GM18861 (cell line): ENCODE measurements around the gene LAMC3.

ENCODE experiments used
- ATAC-seq: cut with Tn5 transposase; IDR thresholded peaks from one replicate; pipeline ENCODE4 v1.9.1; 2021; ENCODE audit not compliant: unreplicated experiment

LAMC3 gene

GRCh38 chr9:131068076-131068816 is 59.3 kb downstream of the LAMC3 start:
- no peak for ATAC-seq

DNA sequence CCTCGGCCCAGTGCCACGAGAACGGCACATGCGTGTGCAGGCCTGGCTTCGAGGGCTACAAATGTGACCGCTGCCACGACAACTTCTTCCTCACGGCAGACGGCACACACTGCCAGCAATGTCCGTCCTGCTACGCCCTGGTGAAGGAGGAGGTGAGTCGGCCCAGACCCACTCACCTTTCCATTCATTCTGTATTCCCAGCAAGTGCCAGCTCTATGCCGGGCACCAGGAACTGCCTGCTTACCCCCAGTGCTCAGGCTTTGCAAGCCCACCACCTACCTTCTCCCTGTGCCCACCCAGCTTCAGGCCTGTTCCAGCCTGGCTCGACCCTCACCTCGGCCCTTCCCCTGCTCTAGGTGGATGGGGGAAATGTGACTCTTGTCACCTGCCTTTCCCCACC is 60.7 kb downstream of the LAMC3 start:
- no peak for ATAC-seq

DNA sequence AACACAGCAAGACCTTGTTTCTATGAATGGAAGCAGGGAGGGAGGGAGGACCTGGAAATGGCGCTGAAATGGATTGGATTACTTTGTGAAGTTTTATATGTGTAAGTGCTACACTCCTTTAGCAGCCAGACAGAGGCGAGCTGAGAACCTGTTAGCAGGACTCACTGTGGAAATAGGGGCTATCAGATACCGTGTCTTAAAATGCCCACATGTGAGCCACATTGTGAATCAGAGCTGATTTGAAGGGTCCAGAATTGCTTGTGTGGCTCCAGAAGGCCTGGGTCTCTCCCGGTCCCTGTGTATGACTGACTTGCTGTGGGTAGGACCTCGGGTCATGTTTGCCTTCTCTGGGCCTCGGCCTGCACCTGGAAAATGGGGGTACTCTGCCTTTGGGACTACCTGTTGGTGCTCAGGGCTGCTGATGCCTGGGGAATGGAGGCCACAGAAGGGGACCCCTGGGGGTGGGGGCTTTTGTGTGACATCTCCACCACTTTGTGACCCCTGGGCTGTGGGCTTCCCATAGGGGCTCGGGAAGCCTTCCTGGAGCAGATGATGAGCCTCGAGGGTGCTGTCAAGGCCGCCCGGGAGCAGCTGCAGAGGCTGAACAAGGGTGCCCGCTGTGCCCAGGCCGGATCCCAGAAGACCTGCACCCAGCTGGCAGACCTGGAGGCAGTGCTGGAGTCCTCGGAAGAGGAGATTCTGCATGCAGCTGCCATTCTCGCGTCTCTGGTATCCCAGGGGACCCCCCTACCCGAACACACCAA is 63.3 kb downstream of the LAMC3 start:
- no peak for ATAC-seq

- ATAC-seq, result no peak
Measured at GRCh38 chr9:131072871-131073237, 63.9 kb downstream of the LAMC3 start.

DNA sequence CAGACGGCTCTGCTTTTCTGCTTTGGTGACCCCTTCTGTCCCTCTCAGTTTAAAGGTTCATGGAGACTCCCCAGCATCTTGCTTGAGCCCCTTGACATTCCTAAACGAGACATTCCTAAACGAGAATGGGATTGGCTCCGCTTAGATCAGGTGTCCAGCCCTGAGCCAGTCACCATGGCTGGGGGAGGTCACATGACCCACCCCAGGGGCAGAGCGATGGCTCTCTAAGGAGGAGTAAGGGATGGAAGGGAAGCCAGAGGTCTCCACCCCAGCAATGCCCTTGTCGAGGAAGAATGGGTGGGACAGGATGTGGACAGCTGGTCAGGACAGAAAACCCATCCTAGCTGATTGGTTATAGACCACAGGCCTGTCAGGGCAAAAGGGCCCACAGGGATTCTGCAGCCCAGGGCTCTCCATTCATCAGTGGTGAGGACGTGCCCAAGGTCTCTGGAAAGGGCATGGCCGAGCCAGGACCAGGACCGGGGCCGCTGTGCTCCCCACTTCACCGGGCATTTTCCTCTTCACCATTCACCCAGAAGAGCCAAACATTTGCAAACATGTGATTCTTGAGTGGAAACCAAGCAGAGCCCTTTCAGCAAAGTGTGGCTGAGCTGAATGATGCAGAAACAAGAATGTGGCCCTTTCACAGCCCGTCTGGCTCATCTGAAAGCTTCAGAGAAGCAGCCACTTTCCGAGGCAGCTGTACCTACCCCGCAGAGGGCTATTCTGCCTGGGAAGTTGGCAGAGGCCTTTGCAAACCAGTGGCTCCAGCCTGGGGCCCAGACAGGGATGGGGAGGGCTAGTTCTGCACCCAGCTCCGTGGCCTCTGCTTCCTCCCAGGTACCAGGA is 67.6 kb downstream of the LAMC3 start:
- no peak for ATAC-seq

GRCh38 chr9:131078427-131079366 is 69.7 kb downstream of the LAMC3 start:
- ATAC-seq, result no peak

- ATAC-seq, result no peak
Measured at GRCh38 chr9:131080589-131080988, 71.6 kb downstream of the LAMC3 start.

GRCh38 chr9:131081868-131082267 is 72.9 kb downstream of the LAMC3 start:
- no peak for ATAC-seq

- ATAC-seq, result no peak
Measured at GRCh38 chr9:131082774-131083512, 74.0 kb downstream of the LAMC3 start.

GRCh38 chr9:131084661-131085369 is 75.8 kb downstream of the LAMC3 start:
- ATAC-seq, result no peak

DNA sequence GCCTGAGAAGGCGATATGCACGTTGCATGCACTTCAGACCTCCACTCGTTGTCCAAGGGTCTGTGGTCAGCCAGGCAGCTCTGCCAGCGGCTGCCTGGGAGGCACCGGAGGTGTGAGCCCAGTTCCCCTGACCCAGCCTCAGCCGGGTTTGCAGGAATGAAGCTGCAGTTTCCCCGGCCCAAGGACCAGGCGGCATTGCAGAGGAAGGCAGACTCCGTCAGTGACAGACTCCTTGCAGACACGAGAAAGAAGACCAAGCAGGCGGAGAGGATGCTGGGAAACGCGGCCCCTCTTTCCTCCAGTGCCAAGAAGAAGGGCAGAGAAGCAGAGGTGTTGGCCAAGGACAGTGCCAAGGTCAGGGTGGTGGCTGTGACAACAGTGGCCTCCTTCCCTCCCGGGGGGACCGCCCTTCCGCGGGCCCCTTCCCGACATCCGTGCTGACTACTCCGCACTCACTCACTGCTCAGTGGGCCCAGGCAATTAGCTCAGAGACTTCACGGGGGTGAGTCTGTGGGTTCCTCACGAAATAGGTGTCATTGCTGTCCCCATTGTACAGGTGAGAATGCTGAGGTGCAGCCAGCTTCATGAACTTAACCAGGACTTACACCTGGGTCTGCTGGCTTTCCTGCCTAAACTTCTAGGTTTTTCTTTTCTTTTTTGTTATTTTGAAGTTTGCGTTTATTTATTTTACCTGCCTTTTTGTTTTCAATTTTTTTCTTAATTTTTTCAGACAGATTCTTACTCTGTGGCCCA is 76.6 kb downstream of the LAMC3 start:
- no peak for ATAC-seq

GRCh38 chr9:131087354-131087893 is 78.5 kb downstream of the LAMC3 start:
- no peak for ATAC-seq

GRCh38 chr9:131090025-131090787 is 81.2 kb downstream of the LAMC3 start:
- no peak for ATAC-seq

DNA sequence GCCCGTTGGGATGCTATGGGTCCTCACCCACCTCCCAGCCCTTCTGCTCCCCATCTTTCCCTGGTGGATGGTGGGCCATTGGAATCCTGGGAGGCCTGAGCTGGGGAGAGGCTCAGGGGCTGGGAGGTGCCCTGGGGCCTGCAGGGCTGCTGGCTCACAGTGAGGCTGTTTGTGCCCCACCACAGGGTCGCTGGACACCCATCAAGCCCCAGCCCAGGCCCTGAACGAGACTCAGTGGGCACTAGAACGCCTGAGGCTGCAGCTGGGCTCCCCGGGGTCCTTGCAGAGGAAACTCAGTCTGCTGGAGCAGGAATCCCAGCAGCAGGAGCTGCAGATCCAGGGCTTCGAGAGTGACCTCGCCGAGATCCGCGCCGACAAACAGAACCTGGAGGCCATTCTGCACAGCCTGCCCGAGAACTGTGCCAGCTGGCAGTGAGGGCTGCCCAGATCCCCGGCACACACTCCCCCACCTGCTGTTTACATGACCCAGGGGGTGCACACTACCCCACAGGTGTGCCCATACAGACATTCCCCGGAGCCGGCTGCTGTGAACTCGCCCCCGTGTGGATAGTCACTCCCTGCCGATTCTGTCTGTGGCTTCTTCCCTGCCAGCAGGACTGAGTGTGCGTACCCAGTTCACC is 82.5 kb downstream of the LAMC3 start:
- ATAC-seq, result no peak

GRCh38 chr9:131092030-131092429 is 83.1 kb downstream of the LAMC3 start:
- no peak for ATAC-seq

- ATAC-seq, result no peak
Measured at GRCh38 chr9:131092548-131093440, 83.8 kb downstream of the LAMC3 start.
